Measurements from ENCODE around the gene SHC2.
"Not testable (repeated sequence)": the region's sequence is repeated elsewhere in the genome, so short reads cannot be mapped to it uniquely, and the experiment has no call there.

The SHC2 gene

GRCh38 chr19:444677-445210 lies 16.1 kb downstream of the SHC2 start:
- DNase-seq, result no peak

DNA sequence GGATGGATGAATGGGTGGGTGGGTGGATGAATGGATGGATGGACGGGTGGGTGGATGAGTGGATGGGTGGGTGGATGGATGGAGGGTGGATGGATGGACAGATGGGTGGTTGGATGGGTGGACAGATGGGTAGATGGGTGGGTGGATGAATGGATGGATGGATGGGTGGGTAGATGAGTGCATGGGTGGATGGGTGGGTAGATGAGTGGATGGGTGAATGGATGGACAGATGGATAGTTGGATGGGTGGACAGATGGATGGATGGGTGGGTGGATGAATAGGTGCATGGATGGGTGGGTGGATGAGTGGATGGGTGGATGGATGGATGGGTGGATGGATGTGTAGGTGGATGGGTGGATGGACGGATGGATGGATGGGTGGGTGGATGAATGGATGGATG lies 17.8 kb downstream of the SHC2 start:
- no peak for DNase-seq

DNA sequence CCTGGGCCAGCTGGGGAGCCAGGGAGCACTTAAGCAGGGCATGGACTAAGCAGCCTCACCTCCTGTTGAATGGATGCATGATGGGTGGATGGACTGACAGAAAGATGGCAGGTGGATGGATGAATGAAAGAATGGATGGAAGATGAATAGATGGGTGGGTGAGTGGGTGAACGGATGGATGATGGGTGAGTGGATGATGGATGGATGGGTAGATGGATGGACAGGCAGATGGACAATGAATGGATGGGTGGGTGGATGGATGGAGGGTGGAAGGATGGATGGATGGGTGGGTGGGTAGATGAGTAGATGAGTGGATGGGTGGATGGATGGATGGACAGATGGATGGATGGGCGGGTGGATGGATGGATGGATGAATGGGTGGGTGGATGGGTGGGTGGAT lies 18.7 kb downstream of the SHC2 start:
- DNase-seq, result no peak

DNA sequence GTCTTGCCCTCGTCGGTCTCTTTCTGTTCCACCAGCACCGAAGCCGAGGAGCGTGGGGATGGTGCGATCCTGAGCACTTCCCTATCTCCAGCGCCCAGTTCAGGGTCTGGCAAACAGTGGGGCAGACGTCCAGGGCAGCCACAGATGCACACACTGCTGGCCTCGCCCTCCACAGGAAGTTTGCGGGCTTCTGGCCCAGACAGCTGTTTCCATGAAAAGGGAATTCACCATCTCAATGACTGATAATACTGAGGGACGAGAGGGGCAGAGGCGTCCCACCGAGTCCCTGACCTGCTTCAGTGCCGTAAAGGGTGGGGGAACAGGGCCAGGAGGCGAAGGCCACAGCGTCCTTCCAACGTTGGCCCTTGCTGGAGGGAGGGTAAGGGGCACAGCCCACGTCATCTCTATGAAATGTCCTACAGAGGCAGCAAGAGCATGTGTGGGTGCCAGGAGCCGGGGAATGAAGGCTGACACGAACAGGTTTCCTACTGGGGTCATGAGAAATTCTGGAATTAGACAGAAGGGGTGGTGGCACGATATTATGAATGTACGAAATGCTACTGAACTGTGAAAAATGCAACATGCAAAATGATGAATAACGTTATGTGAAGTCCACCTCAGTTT lies 19.5 kb downstream of the SHC2 start:
- no peak for DNase-seq

DNA sequence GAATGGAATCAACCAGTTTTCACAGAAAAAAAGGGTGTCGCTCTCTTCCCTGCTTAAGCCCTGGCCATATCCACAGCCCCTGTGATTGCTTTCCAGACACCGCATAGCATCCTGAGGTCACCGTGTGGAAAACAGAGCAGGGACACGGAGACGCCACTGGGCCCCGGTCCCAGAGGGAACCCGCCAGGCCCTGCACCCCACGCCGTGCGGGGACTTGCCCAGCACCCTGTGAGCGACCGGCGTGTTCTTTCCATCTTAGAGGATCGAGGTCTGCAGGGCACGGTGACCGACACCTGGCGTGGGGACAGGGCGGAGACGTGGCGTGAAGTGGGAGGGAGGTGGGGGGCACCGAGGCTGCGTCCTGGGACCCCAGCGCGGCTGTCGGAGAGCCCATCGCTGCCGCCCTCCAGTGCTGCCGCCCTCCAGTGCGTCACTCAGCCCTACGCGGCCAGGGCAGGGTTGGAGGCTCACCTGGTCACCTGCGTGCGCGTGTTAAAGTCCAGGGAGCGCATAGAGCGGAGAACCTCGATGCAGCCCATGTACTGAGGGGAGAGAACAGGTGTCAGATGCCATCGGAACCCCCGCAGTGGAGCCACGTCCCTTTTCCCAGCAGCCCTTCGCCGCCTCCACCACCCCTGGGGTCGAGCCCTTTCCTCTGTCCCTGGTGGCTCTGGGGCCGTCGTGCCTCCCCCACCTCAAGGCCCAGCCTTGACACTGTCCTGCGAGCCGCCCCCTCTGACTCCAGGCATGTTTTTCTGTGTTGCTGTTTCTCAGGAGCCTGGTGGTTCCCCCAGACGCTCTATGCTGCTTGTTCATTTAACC lies 20.2 kb downstream of the SHC2 start:
- no peak for DNase-seq

DNA sequence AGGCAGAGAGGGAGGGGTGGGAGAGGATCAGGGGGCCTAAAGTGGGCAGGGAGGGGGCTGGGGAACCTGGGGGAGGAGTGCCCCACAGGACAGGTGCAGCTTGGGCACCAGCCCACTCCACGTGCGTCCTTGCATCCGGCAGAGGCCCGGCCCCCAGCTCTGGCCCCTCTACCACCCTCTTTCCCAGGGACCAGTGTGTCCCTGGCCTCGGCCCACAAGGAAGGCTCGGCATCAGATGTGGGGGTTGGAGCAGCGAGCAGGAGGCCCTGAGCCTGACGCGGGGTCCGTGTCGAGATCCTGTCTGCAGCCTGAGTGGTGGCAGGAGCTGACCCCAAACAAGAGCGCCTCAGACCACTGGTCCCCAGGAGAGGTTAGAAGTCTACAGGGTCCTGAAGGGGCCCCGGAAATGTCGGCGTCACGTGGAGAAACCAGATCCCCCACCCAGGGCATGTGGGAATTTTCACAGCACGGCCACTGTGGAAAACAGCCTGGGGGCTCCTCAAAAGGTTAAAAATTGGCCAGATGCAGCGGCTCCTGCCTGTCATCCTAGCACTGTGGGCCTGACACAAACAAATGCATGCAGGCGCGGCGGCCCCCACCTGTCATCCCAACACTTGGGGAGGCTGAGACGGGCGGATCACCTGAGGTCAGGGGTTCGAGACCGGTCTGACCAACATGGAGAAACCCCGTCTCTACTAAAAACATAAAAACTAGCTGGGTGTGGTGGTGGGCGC lies 21.5 kb downstream of the SHC2 start:
- no peak for DNase-seq

- no peak for DNase-seq
These were observed 22.3 kb downstream of the SHC2 start for GRCh38 chr19:438416-438958.

- DNase-seq, result no peak
These were observed 23.8 kb downstream of the SHC2 start for GRCh38 chr19:437041-437440.

GRCh38 chr19:436413-436950 lies 24.4 kb downstream of the SHC2 start:
- no peak for DNase-seq

DNA sequence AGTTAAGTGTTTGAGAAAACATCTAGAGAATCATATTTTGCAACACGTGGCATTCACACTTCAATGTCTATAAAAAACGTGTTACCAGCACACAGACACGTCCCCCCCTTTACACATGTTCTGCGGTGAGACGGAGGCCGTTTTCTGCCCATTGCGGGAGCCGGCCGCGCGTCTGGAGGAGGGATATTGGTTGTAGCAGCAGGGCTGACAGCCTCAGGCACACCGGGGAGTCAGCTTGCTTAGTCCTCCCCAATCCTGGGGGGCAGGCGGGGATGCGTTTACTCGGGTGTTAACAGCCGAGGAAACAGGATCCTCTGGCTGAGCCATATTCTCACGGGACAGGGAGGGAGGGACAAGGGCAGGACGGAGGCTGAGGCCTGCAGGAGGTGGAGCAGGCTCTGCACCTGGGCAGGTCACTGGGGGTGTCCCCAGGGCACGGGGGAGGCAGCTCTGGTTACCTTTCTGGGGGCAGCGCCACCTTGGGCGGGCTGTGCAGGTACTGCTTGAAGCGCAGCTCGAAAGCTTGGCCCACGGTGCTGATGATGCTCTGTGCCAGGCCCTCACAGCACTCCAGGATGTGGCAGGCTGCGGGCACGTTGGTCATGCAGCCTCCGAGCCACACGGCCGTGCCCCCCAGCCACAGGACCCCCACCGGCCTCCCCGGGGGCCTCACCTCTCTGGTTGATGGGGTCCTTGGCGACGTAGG lies 25.0 kb downstream of the SHC2 start:
- no peak for DNase-seq

- no peak for DNase-seq
These were observed 25.7 kb downstream of the SHC2 start for GRCh38 chr19:435056-435706.

GRCh38 chr19:434152-434960 lies 26.5 kb downstream of the SHC2 start:
- no peak for DNase-seq

DNA sequence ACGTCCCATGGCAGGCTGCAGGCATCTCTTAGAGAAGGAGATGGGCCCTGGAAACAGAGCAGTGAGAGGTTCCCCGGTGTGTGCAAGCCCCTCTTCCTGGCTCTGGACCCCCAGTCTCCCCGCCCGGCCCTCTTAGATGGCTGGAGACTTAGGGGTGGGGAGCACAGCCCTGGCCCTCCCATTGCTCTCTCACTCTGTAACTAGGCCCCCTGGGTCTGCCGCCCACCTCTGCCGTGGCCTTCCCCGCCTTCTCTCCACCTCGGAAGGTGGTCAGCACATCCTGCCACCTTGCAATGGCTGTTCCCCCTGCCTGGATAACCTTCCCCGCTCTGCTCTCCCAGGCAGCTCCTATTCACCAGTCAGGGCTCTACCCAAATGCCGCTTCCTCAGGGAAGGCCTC lies 30.1 kb downstream of the SHC2 start:
- no peak for DNase-seq

- no peak for DNase-seq
These were observed 32.7 kb downstream of the SHC2 start for GRCh38 chr19:428149-428548.

DNA sequence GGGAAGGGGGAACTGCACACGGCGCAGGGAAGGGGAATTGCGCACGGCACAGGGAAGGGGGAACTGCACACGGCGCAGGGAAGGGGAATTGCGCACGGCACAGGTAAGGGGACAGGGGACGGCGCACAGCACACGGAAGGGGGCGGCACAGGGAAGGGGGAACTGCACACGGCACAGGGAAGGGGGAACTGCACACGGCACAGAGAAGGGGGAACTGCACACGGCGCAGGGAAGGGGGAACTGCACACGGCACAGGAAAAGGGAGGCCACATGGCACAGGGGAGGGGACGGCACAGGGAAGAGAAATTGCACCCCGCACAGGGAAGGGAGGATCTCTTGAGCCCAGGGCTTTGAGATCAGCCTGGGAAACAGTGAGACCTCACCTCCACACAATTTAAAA lies 33.2 kb downstream of the SHC2 start:
- DNase-seq, result not testable (repeated sequence)

GRCh38 chr19:426725-427445 lies 33.9 kb downstream of the SHC2 start:
- DNase-seq, result no peak

GRCh38 chr19:425056-425455 lies 35.8 kb downstream of the SHC2 start:
- DNase-seq, result no peak

GRCh38 chr19:424546-424945 lies 36.3 kb downstream of the SHC2 start:
- DNase-seq, result no peak

DNA sequence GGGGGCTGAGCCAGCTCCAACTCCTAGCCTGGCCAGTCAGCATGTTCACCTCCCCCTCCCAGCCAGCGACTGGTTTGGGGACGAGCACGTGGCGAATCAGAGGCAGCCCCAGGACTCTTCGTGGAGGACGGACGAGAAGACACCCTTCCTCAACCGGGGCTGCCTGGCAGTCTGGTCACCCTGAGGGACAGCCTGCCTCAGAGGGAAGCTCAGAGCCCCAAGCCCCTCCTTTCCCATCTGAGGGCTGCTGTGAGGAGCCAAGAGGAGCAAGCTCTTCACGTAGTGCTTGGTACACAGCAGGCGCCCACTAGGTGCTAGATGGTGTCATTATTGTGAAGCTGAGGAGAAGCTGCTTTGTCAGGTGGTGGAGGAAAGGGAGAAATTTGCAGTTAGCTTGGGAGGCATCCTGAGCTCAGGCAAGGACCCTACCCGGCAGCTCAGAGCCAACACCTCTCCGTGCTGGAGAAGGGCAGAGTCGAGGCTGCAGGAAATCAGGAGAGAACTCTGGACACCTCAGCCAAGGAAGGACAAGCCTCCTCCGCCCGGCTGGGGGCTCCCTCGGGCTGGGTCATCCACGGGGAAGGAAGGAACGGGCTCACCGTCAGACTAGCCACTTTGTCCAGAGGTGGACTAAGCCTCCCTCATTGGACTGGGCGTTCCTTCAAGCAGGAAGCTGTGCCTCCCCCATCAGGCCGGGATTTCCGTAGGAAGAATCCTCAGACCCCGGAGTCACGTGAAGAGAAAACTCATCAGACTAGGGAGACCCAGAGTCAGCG lies 37.0 kb downstream of the SHC2 start:
- no peak for DNase-seq

DNA sequence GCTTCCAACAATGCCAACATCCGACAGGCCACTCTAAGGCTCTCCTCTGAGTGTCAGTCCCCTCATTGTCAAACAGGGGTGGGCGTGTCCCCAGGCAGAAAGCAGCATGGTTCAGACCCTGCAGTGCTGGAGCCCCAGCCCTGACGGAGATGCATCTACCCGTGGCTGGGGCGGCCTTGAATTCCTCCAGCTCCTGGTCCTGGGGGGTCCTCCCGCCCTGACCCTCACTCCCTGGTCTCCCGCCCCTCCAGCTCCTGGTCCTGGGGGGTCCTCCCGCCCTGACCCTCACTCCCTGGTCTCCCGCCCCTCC lies 38.0 kb downstream of the SHC2 start:
- not testable (repeated sequence) for DNase-seq

All from activated naive CD4-positive, alpha-beta T cell treated with Interleukin-2 at 50 U/mL for 16 hours (primary cell).